Neutrophil (primary cell): ENCODE data around the gene HHATL.

ENCODE experiments used
- H3K27ac ChIP-seq: fragments of 200-600 bp; sonication (generic); 2 replicates; pipeline ENCODE4 v1.5.1; 2016; ENCODE audit warnings: mild to moderate bottlenecking, moderate library complexity
- H3K27me3 ChIP-seq: fragments of 200-600 bp; sonication (generic); 2 replicates; pipeline ENCODE4 v1.6.0; 2016; ENCODE audit warnings: mild to moderate bottlenecking
- H3K36me3 ChIP-seq: fragments of 200-600 bp; sonication (generic); 2 replicates; pipeline ENCODE4 v1.5.1; 2017
- H3K4me1 ChIP-seq, 2 experiments: fragments of 200-600 bp in 1 of 2; sonication (generic) in 1 of 2; 1 replicate in 1 of 2; 2 replicates in 1 of 2; pipeline versions ENCODE4 v1.5.1 to v1.6.1; 2013 to 2016; ENCODE audit warnings: low read depth in 1 of 2, low read length in 1 of 2, mild to moderate bottlenecking in 1 of 2, moderate library complexity in 1 of 2; ENCODE audit not compliant: control insufficient read depth in 1 of 2, insufficient read depth in 1 of 2
- H3K4me3 ChIP-seq, 2 experiments: fragments of 200-600 bp in 1 of 2; sonication (generic) in 1 of 2; 1 replicate in 1 of 2; 2 replicates in 1 of 2; pipeline ENCODE4 v1.5.1; 2013 to 2016; ENCODE audit warnings: low read depth in 1 of 2, low read length in 1 of 2, mild to moderate bottlenecking in 1 of 2, moderate library complexity in 1 of 2
- H3K9me3 ChIP-seq: fragments of 200-600 bp; sonication (generic); 2 replicates; pipeline ENCODE4 v1.5.1; 2016
- TF ChIP-seq, protein P1 (sequence below): fragments of 200-600 bp; sonication (generic); IDR thresholded peaks from 2 replicates; pipeline ENCODE4 v1.5.1; 2016; ENCODE audit warnings: antibody characterized with exemption

HHATL gene

GRCh38 chr3:42721690-42722089 is 19.1 kb upstream of the HHATL start:
- no peaks in the 10 kb centered on the region for H3K9me3 ChIP-seq
- TF ChIP-seq, protein P1, sequence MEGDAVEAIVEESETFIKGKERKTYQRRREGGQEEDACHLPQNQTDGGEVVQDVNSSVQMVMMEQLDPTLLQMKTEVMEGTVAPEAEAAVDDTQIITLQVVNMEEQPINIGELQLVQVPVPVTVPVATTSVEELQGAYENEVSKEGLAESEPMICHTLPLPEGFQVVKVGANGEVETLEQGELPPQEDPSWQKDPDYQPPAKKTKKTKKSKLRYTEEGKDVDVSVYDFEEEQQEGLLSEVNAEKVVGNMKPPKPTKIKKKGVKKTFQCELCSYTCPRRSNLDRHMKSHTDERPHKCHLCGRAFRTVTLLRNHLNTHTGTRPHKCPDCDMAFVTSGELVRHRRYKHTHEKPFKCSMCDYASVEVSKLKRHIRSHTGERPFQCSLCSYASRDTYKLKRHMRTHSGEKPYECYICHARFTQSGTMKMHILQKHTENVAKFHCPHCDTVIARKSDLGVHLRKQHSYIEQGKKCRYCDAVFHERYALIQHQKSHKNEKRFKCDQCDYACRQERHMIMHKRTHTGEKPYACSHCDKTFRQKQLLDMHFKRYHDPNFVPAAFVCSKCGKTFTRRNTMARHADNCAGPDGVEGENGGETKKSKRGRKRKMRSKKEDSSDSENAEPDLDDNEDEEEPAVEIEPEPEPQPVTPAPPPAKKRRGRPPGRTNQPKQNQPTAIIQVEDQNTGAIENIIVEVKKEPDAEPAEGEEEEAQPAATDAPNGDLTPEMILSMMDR = no peak
- H3K36me3 ChIP-seq = no peaks in the 10 kb centered on the region
- H3K4me1 ChIP-seq = peaks cover 18% of the 10 kb centered on the region in 2 experiments
- H3K27me3 ChIP-seq = no peaks in the 10 kb centered on the region
- H3K4me3 ChIP-seq = no peak overlapping the region
- no peak overlapping the region for H3K27ac ChIP-seq

- Histone ChIP-seq H3K36me3 (no peaks in the 10 kb centered on the region), H3K27me3 (no peaks in the 10 kb centered on the region), H3K4me3 (no peak overlapping the region), H3K9me3 (no peaks in the 10 kb centered on the region), H3K4me1 (peaks cover 18% of the 10 kb centered on the region in 2 experiments), H3K27ac (peak overlapping the region; percentile 62)
- TF ChIP-seq, protein P1 = no peak
These were observed 17.5 kb upstream of the HHATL start for GRCh38 chr3:42720126-42720525.

DNA sequence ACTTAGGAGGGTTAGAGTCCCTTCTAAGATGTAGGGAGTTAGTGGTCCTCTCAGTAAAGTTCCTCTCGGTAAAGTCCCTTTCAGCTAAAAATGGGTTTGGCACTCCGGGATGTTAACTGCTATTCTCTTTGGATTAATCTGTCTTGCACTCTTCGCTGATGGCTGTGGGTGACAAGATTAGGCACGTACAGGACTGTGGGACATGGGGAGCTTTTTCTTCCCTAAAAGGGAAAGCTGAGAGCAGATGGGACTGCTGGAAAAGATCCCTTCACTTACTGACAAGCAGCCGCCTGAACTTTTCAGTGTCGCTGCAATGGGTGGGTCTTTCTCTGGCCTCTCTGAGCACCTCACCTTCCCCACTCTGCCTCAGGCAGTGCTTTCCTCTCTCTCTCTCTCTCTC is 16.4 kb upstream of the HHATL start:
- Histone ChIP-seq H3K27ac (no peak overlapping the region), H3K4me1 (peaks cover 18% of the 10 kb centered on the region in 2 experiments), H3K4me3 (no peak overlapping the region), H3K9me3 (no peaks in the 10 kb centered on the region), H3K36me3 (no peaks in the 10 kb centered on the region), H3K27me3 (no peaks in the 10 kb centered on the region)
- TF ChIP-seq, protein P1 = no peak

DNA sequence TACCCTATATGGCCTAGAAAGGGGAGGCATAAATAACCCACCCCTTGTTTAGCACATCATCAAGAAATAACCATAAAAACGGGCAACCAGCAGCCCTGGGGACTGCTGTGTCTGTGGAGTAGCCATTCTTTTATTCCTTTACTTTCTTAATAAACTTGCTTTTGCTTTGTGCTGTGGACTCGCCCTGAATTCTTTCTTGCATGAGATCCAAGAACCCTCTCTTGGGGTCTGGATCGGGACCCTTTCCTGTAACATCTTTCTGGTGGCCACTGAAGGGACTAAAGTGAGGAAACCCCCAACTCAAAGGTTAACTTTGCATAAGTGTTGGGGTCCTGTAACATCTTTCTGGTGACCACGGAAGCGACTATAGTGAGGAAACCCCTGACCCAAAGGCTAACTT is 15.7 kb upstream of the HHATL start:
- no peaks in the 10 kb centered on the region for H3K27me3 ChIP-seq
- TF ChIP-seq, protein P1 = no peak
- H3K4me1 ChIP-seq = peaks cover 18% of the 10 kb centered on the region in 2 experiments
- no peaks in the 10 kb centered on the region for H3K36me3 ChIP-seq
- no peak overlapping the region for H3K4me3 ChIP-seq
- H3K9me3 ChIP-seq = no peaks in the 10 kb centered on the region
- H3K27ac ChIP-seq = no peak overlapping the region

- Histone ChIP-seq H3K4me3 (no peak overlapping the region), H3K9me3 (no peaks in the 10 kb centered on the region), H3K27me3 (no peaks in the 10 kb centered on the region), H3K27ac (no peak overlapping the region), H3K36me3 (no peaks in the 10 kb centered on the region), H3K4me1 (peaks cover 18% of the 10 kb centered on the region in 2 experiments)
- TF ChIP-seq, protein P1 = no peak
These were observed 14.7 kb upstream of the HHATL start for GRCh38 chr3:42717306-42717705.
